Effector memory CD8-positive, alpha-beta T cell (primary cell): Measurements from ENCODE around the gene RAPGEF5.

Experiments used
- ATAC-seq: fragments of 150-1000 bp; cut with Tn5 transposase; replicated peaks from 2 replicates; pipeline ENCODE4 v1.10.0; 2021; ENCODE audit warnings: mild to moderate bottlenecking, moderate library complexity
- DNase-seq, 3 experiments: peaks; one replicate each; pipeline ENCODE4 v3.0.0; 2021
- H3K27ac Mint-ChIP-seq, 2 donors: one replicate each; pipeline ENCODE4 v1.8.0; 2022; ENCODE audit warnings: mild to moderate bottlenecking in 2 of 2, mixed read lengths in 2 of 2, moderate library complexity in 2 of 2
- H3K27me3 Mint-ChIP-seq, 2 donors: one replicate each; pipeline ENCODE4 v1.8.0; 2022; ENCODE audit warnings: mixed read lengths in 2 of 2
- H3K36me3 Mint-ChIP-seq: one replicate; pipeline ENCODE4 v1.8.0; 2022; ENCODE audit warnings: mild to moderate bottlenecking, moderate library complexity, mixed read lengths; ENCODE audit not compliant: insufficient read depth
- H3K4me1 Mint-ChIP-seq, 2 donors: one replicate each; pipeline ENCODE4 v1.8.0; 2022; ENCODE audit warnings: low read depth in 2 of 2, mixed read lengths in 2 of 2
- H3K4me3 Mint-ChIP-seq, 2 donors: one replicate each; pipeline ENCODE4 v1.8.0; 2022; ENCODE audit warnings: mild to moderate bottlenecking in 2 of 2, mixed read lengths in 2 of 2, moderate library complexity in 2 of 2
- H3K9me3 Mint-ChIP-seq, 2 donors: one replicate each; pipeline ENCODE4 v1.8.0; 2022; ENCODE audit warnings: mixed read lengths in 2 of 2

Gene RAPGEF5

GRCh38 chr7:22302193-22302592 is 54.8 kb downstream of the RAPGEF5 start:
- DNase-seq, result no peak
- no peaks in the 10 kb centered on the region for H3K4me1 Mint-ChIP-seq
- H3K36me3 Mint-ChIP-seq, result no peaks in the 10 kb centered on the region
- no peaks in the 10 kb centered on the region for H3K9me3 Mint-ChIP-seq
- peaks cover 7 to 17% of the 10 kb centered on the region in 2 donors for H3K27me3 Mint-ChIP-seq
- H3K27ac Mint-ChIP-seq, result no peak overlapping the region
- no peak overlapping the region for H3K4me3 Mint-ChIP-seq
- ATAC-seq, result no peak

GRCh38 chr7:22301790-22302189 is 55.2 kb downstream of the RAPGEF5 start:
- no peak for ATAC-seq
- DNase-seq, result no peak
- no peak overlapping the region for H3K27ac Mint-ChIP-seq
- no peak overlapping the region for H3K4me3 Mint-ChIP-seq
- H3K4me1 Mint-ChIP-seq, result no peaks in the 10 kb centered on the region
- no peaks in the 10 kb centered on the region for H3K9me3 Mint-ChIP-seq
- H3K27me3 Mint-ChIP-seq, result peaks cover 7 to 13% of the 10 kb centered on the region in 2 donors
- no peaks in the 10 kb centered on the region for H3K36me3 Mint-ChIP-seq

GRCh38 chr7:22300839-22301238 is 56.1 kb downstream of the RAPGEF5 start:
- peaks cover 7 to 10% of the 10 kb centered on the region in 2 donors for H3K27me3 Mint-ChIP-seq
- H3K27ac Mint-ChIP-seq, result peak overlapping the region in 1 of 2 donors; percentile 39
- no peaks in the 10 kb centered on the region for H3K4me1 Mint-ChIP-seq
- DNase-seq (no peak), ATAC-seq (no peak)
- H3K36me3 Mint-ChIP-seq, result no peaks in the 10 kb centered on the region
- no peaks in the 10 kb centered on the region for H3K9me3 Mint-ChIP-seq
- no peak overlapping the region for H3K4me3 Mint-ChIP-seq

- Mint-ChIP-seq H3K36me3 (no peaks in the 10 kb centered on the region), H3K27ac (no peak overlapping the region), H3K9me3 (no peaks in the 10 kb centered on the region), H3K4me1 (peaks cover 0 to 5% of the 10 kb centered on the region in 2 donors), H3K27me3 (peaks cover 13 to 32% of the 10 kb centered on the region in 2 donors), H3K4me3 (no peak overlapping the region)
- no peak for DNase-seq
- no peak for ATAC-seq
Observed at GRCh38 chr7:22296916-22297315, 60.0 kb downstream of the RAPGEF5 start.

GRCh38 chr7:22296265-22296566 is 60.7 kb downstream of the RAPGEF5 start:
- Mint-ChIP-seq H3K4me3 (no peak overlapping the region), H3K4me1 (peaks cover 0 to 5% of the 10 kb centered on the region in 2 donors), H3K27me3 (peaks cover 13 to 32% of the 10 kb centered on the region in 2 donors), H3K36me3 (no peaks in the 10 kb centered on the region), H3K27ac (no peak overlapping the region), H3K9me3 (no peaks in the 10 kb centered on the region)
- DNase-seq (no peak), ATAC-seq (no peak)

- H3K27me3 Mint-ChIP-seq, result peaks cover 13 to 32% of the 10 kb centered on the region in 2 donors
- peaks cover 0 to 5% of the 10 kb centered on the region in 2 donors for H3K4me1 Mint-ChIP-seq
- no peak overlapping the region for H3K27ac Mint-ChIP-seq
- no peaks in the 10 kb centered on the region for H3K9me3 Mint-ChIP-seq
- ATAC-seq (no peak), DNase-seq (no peak)
- H3K36me3 Mint-ChIP-seq, result no peaks in the 10 kb centered on the region
- H3K4me3 Mint-ChIP-seq, result no peak overlapping the region
Observed at GRCh38 chr7:22295402-22296264, 61.3 kb downstream of the RAPGEF5 start.

- H3K4me1 Mint-ChIP-seq, result peaks cover 0 to 5% of the 10 kb centered on the region in 2 donors
- ATAC-seq (peak; percentile 66), DNase-seq (no peak)
- H3K4me3 Mint-ChIP-seq, result no peak overlapping the region
- H3K27me3 Mint-ChIP-seq, result peaks cover 6 to 37% of the 10 kb centered on the region in 2 donors
- H3K9me3 Mint-ChIP-seq, result no peaks in the 10 kb centered on the region
- no peaks in the 10 kb centered on the region for H3K36me3 Mint-ChIP-seq
- no peak overlapping the region for H3K27ac Mint-ChIP-seq
Observed at GRCh38 chr7:22292531-22292930, 64.4 kb downstream of the RAPGEF5 start.

- Mint-ChIP-seq H3K4me1 (peaks cover 0 to 5% of the 10 kb centered on the region in 2 donors), H3K9me3 (no peaks in the 10 kb centered on the region), H3K27me3 (peaks cover 6 to 37% of the 10 kb centered on the region in 2 donors), H3K36me3 (no peaks in the 10 kb centered on the region), H3K4me3 (no peak overlapping the region), H3K27ac (no peak overlapping the region)
- no peak for DNase-seq
- ATAC-seq, result no peak
Observed at GRCh38 chr7:22291977-22292376, 65.0 kb downstream of the RAPGEF5 start.

GRCh38 chr7:22288202-22288601 is 68.8 kb downstream of the RAPGEF5 start:
- Mint-ChIP-seq H3K9me3 (no peaks in the 10 kb centered on the region), H3K4me3 (no peak overlapping the region), H3K27ac (no peak overlapping the region), H3K27me3 (peaks cover 0 to 26% of the 10 kb centered on the region in 2 donors), H3K36me3 (no peaks in the 10 kb centered on the region), H3K4me1 (peaks cover 0 to 3% of the 10 kb centered on the region in 2 donors)
- no peak for ATAC-seq
- no peak for DNase-seq

- Mint-ChIP-seq H3K4me1 (no peaks in the 10 kb centered on the region), H3K36me3 (no peaks in the 10 kb centered on the region), H3K27me3 (peaks cover 0 to 24% of the 10 kb centered on the region in 2 donors), H3K9me3 (no peaks in the 10 kb centered on the region), H3K4me3 (no peak overlapping the region), H3K27ac (no peak overlapping the region)
- ATAC-seq, result no peak
- DNase-seq, result no peak
Observed at GRCh38 chr7:22287412-22287811, 69.5 kb downstream of the RAPGEF5 start.

GRCh38 chr7:22286436-22286835 is 70.5 kb downstream of the RAPGEF5 start:
- ATAC-seq (no peak), DNase-seq (no peak)
- H3K4me1 Mint-ChIP-seq, result no peaks in the 10 kb centered on the region
- H3K4me3 Mint-ChIP-seq, result no peak overlapping the region
- H3K27me3 Mint-ChIP-seq, result peaks cover 2 to 32% of the 10 kb centered on the region in 2 donors
- no peaks in the 10 kb centered on the region for H3K36me3 Mint-ChIP-seq
- no peak overlapping the region for H3K27ac Mint-ChIP-seq
- no peaks in the 10 kb centered on the region for H3K9me3 Mint-ChIP-seq

- H3K27ac Mint-ChIP-seq, result no peak overlapping the region
- ATAC-seq, result no peak
- peaks cover 24 to 48% of the 10 kb centered on the region in 2 donors for H3K27me3 Mint-ChIP-seq
- H3K9me3 Mint-ChIP-seq, result no peaks in the 10 kb centered on the region
- H3K36me3 Mint-ChIP-seq, result no peaks in the 10 kb centered on the region
- DNase-seq, result no peak
- no peaks in the 10 kb centered on the region for H3K4me1 Mint-ChIP-seq
- H3K4me3 Mint-ChIP-seq, result no peak overlapping the region
Observed at GRCh38 chr7:22281481-22281880, 75.5 kb downstream of the RAPGEF5 start.

- DNase-seq, result no peak
- Mint-ChIP-seq H3K9me3 (no peaks in the 10 kb centered on the region), H3K4me3 (no peak overlapping the region), H3K4me1 (no peaks in the 10 kb centered on the region), H3K27ac (no peak overlapping the region), H3K27me3 (peaks cover 24 to 38% of the 10 kb centered on the region in 2 donors), H3K36me3 (no peaks in the 10 kb centered on the region)
- no peak for ATAC-seq
Observed at GRCh38 chr7:22280031-22280430, 76.9 kb downstream of the RAPGEF5 start.

GRCh38 chr7:22278660-22279059 is 78.3 kb downstream of the RAPGEF5 start:
- Mint-ChIP-seq H3K27me3 (peaks cover 24 to 43% of the 10 kb centered on the region in 2 donors), H3K36me3 (no peaks in the 10 kb centered on the region), H3K4me1 (no peaks in the 10 kb centered on the region), H3K9me3 (no peaks in the 10 kb centered on the region), H3K4me3 (no peak overlapping the region), H3K27ac (no peak overlapping the region)
- ATAC-seq (no peak), DNase-seq (no peak)
